Forelimb muscle (tissue), 1 donor: ENCODE results near the gene GRIK4. TPM values are rescaled to one million over a fixed set of nuclear protein-coding genes. Genes with fewer than 3 reads are reported as not detected.

Experiments
- DNase-seq: peaks from one replicate; pipeline ENCODE4 v3.0.0-alpha.2; 2013; ENCODE audit warnings: low read depth
- polyA plus RNA-seq: library from polyadenylated mRNA; unstranded; fragments of 120-200 nt; gene quantifications from one replicate; pipeline ENCODE4 v1.2.1, GENCODE V29; 2013; ENCODE audit not compliant: insufficient read length

The GRIK4 gene
- polyA plus RNA-seq, 1 donor = 0.23 TPM

- DNase-seq = no peak
Observed at GRCh38 chr11:120945042-120945441, 433.5 kb downstream of the GRIK4 start.

GRCh38 chr11:120950880-120951279 is 439.3 kb downstream of the GRIK4 start:
- DNase-seq = no peak

- peak; percentile 50 for DNase-seq
Observed at GRCh38 chr11:120952461-120953434, 441.2 kb downstream of the GRIK4 start.

GRCh38 chr11:120954381-120954780 is 442.8 kb downstream of the GRIK4 start:
- DNase-seq = no peak

- DNase-seq = no peak
Observed at GRCh38 chr11:120956710-120957495, 445.4 kb downstream of the GRIK4 start.

- no peak for DNase-seq
Observed at GRCh38 chr11:120958185-120958584, 446.6 kb downstream of the GRIK4 start.

GRCh38 chr11:120959189-120959588 is 447.6 kb downstream of the GRIK4 start:
- no peak for DNase-seq

GRCh38 chr11:120964857-120965256 is 453.3 kb downstream of the GRIK4 start:
- DNase-seq = no peak

- DNase-seq = no peak
Observed at GRCh38 chr11:120966840-120967239, 455.3 kb downstream of the GRIK4 start.

GRCh38 chr11:120969993-120970392 is 458.4 kb downstream of the GRIK4 start:
- DNase-seq = no peak

- DNase-seq = no peak
Observed at GRCh38 chr11:120971825-120972224, 460.3 kb downstream of the GRIK4 start.

GRCh38 chr11:120972621-120973020 is 461.1 kb downstream of the GRIK4 start:
- DNase-seq = no peak

- no peak for DNase-seq
Observed at GRCh38 chr11:120973501-120973900, 462.0 kb downstream of the GRIK4 start.

GRCh38 chr11:120974466-120974865 is 462.9 kb downstream of the GRIK4 start:
- no peak for DNase-seq

- no peak for DNase-seq
Observed at GRCh38 chr11:120974965-120975364, 463.4 kb downstream of the GRIK4 start.

GRCh38 chr11:120977266-120978137 is 466.0 kb downstream of the GRIK4 start:
- no peak for DNase-seq

- DNase-seq = no peak
Observed at GRCh38 chr11:120978701-120979100, 467.2 kb downstream of the GRIK4 start.

- no peak for DNase-seq
Observed at GRCh38 chr11:120985718-120986569, 474.4 kb downstream of the GRIK4 start.

GRCh38 chr11:120988603-120989002 is 477.1 kb downstream of the GRIK4 start:
- no peak for DNase-seq

- DNase-seq = no peak
Observed at GRCh38 chr11:120991830-120992686, 480.5 kb downstream of the GRIK4 start.
